ENCODE measurements around the gene ILDR2.

The ILDR2 gene

DNA sequence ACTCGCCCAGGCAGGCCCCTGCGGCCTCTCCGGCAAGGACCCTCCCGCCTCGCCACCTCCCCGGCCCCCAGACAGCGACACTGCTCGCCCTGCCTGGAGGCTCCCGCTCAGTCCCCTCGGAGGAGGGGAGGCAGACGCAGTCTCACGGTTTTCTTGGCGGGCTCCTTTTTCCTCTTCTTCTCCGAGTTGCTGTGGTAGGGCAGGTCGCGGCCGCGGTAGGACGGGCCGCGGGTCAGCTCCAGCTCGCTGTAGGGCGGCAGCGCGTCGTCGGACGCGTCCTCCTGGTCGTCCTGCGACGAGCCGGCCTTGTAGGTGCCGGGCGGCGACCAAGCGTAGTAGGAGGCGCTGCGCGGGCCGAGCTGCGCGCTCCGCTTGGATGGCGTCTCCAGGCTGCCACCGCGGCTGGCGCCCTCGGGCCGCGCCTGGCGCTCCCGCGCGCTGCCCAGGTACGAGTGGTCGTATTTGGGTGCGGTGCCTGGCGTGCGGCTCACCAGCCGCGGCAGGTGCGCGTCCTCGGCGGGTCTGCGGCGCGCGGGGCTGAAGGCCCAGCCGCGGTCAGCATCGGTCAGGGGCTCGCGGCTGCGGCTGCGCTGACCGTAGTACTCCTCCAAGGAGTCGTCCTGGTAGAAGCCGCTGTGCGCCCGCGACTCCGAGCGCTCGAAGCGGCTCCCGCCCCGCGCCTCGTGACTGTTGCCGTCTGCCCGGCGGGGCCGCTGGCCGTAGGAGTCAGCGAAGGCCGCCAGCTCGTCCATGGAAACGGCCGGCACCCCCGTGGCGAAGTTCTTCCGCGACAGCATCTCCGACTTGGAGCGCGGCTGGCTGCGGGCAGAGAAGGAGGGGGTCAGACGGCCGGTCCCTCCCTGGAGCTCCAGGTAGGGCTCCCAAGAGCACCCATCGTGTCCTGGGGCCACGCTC lies 54.5 kb downstream of the ILDR2 start:
- no peak for DNase-seq

DNA sequence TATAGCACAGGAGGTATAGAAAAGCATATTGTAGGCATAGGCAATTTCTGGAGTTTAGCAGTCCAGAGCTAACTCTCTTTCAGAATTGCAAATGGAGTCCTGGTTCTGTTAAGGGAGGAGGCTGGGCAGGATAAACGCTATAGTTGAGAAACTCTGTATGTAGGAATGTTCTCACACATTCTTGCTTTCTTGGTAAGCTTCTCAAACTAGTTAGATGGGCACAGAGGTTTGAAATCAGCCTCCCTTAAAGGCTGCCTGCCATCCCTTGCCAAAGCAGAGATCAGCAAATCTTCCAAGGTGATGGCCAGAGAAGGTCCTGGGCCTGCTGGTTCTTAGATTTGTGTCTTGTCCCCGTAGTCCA lies 56.4 kb downstream of the ILDR2 start:
- no peak for DNase-seq

DNA sequence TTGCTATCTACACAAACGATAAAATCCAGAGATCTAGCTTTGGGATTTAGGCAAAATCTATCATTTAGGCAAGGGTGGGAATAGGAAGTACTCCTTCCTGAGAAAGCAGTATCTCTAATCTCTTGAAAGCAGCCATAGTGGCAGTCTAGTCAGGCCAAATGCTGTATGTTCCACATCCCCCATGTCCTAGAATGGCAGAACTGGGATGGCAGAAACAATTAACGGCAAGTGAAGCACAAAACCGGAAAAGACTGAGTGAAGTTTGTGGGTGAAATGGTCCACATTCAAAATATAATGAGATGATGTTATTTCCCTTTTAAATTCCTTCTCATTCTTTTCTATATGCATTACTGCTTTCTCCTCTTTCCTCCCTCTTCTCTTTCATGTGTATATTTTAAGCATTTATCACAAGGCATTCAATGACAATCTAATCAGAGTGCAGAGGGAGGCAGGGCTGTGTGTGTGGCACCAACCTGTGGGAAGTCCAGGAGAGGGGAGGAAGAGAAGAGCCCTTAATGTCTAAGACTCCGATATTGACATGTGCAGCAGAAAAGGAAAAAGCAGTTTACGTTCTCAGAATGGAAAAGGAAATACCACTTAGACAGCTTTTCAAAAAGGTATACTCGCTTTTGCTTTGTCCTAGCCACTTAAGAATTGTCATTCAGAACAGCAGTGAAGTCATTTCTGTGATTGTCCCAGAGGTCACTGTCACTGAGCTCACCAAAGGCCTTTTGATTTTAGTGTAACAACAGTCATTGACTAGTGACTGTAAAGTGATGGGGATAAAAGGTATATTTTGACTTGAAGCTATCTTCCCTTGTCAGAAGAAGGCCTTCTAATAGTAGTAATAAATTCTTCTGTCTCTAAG lies 57.0 kb downstream of the ILDR2 start:
- DNase-seq: no peak

DNA sequence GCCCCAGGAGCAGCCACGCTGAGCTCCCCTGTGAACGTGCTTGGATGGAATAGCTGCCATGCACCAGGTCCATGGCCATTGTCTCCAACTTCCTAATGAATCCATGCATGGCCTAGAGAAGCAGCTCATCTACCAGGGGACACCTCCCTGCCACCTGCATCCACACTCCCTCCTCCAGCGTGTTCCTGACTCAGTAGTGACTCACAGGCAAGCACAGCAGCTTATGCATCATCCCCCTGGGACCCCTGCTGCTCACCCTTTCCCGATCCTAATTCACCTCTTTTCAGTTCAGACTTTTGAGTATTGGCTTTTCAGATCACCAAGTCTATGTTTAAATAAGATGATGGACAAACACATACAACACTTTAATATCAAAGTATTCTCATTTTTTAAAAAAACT lies 59.4 kb downstream of the ILDR2 start:
- no peak for DNase-seq

DNA sequence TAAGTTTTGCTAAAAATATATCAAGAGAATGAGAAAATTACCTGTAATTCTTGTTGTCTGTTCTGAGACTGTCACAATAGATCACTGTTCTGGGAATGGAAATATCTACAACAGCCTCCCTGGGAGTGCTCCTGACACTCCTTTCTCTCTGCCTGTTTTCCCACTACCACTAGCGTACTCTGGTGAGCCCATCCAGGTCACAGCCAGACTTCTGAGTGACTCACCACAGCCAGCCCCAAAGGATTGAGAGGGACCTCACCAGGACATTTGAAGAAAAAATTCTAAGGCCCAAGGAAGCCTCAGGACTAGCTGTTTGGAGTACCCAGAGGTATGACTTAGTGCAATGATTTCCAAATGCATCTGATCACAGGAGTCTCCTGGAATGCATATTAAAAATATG lies 60.3 kb downstream of the ILDR2 start:
- DNase-seq: no peak

DNA sequence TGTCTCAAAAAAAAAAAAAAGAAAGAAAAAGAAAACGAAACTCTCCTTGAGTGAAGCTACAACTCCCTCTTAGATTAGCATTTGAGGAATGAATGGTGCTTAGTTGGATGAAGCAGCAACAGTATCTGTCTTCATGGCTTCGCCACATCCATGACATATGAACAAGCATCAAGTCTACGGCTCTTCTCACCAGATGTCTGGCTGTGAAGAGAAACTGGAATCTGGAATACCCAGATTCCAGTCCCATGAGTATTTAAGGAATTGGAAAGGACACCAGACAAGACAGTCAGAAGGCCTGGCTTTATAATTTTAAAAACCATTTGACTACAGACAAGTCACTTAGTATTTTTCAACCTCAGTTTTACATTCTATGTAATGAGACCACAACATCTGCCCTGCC lies 61.2 kb downstream of the ILDR2 start:
- DNase-seq: no peak

DNA sequence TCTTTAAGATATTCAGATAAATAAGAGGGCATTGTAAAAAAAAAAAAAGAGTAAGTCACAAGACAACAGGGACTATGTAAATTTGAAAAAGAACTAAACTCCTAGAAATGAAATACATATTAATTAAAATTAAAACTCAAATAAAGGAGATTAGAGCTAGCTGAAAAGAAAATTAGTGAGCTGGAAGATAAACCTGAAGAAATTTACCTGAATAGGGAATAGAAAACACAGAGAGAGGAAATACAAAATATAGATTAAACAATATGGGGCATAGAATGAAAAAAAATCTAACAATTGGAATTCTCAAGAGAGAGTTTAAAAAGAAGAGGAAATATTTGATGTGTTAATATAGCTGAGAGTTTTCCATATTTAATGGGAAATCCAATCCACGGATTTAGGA lies 63.7 kb downstream of the ILDR2 start:
- no peak for DNase-seq

DNA sequence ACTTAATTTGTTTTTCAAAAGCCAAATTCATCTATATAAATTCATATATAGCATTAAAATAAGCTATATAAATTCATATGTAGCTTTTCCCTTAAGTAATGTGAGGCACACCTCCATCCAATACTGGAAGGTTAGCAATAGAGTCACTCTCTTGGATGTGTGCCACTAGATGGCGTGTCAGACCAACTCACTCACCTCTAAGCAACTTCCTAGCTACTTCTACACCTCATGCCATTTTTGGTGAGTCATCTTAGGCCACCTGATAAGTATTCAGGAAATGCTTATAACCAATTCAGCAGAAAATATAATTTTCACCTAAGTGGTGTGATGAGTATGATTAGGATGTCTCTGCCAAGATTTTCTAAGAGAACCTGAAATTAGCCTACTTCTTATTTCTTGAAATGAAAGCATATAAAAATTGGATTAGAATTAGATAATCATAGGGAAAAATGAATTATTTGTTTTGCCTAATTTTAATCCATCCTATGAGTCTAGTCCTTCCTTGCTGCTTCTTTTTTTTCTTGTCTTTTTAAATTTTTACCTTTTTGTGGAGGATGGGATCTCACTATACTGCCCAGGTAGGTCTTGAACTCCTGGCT lies 64.8 kb downstream of the ILDR2 start:
- DNase-seq: peak; percentile 34 to 87 (median 67)

DNA sequence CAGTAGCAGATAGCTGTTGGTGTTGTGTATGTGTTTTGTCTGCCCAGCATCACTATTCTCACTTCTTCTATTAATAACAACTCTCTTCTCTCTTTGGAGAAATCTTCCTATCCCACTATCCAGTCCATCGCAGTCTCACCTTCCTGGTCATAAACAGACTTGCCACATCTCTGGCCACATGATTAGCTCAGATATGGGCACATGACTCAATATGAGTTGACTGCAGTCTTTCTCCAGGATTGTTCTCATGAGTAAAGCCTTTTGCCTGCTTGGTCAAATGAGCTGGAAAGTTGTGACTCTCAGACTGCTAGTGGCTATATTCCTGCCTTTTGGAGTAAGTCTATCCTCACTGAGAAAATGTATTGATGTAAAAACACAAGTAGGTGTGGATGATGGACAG lies 66.4 kb downstream of the ILDR2 start:
- DNase-seq: no peak

DNA sequence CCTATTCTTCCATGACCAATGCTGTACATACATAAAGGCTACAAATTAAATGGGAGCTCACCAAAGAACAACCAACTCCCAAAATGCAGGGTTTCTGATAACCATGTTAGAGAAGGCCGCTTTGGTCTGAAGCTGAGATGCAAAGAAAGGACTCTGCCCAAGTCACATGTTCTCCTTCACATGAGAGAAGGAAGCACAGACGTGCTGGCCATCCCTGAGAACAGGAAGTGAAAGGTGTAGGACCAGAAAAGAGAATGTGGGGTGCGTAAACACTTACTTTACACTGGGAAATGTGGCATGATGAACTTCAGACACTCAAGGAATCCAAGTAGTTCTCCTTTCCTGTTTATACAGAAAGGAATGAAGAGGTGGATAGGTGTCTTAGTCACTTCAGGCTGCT lies 67.6 kb downstream of the ILDR2 start:
- no peak for DNase-seq

DNA sequence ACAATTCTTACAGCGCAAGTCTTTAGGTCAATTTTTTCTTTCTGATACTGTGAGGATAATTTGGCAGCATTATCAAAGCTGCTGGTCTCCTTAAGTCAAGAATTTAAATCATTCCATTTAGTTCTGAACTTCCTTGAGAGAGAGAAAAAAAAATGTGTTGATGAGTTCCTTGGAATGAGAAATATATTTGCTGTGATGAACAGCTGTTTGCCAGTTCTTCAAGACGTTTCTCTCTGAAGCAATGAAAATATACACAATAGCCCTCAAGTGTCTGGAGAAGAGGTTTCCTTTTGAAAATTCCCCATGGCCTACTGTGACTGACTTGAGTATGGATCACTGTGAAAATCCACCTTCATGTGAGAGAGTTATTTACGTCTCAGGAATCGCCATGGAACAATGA lies 68.3 kb downstream of the ILDR2 start:
- DNase-seq: no peak

DNA sequence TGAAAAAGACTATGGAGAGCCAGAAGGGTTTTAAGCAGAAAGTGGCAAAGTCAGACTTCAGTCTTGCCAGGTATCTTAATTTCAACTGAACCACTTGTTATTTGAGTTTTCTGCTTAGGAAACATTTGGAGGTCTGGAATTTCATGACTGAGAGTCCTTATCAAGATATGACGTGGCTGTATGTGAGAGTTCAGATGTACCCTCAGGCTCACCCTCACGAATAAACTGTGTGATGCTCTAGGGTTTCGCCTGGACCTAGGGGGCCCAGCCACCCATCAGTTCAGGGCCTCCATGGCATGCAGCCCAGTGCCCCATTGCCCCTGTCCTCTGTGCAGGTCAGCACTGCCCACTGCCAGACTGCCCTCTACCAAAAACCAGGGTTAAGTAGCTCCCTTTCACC lies 68.7 kb downstream of the ILDR2 start:
- no peak for DNase-seq

DNA sequence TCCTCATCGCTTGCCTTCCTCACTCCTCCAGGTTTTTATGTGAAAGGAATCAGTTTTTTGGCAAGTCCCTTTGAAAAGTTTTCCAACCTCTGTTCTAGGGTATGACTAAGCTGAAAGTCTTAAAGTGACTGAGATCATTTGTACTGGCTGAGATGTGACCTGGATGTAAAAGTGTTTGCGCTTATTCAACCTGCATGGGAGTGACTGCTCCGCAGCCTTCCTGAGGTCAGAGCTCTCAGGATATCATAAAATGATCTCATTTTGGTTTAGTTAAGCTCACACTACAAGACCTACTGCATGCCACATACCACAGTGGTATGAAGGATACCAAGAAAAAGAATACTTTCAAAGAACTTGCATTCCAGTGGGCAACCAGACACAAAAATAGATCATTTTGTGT lies 69.4 kb downstream of the ILDR2 start:
- DNase-seq: peak in 1 of 5 donors; percentile 54

DNA sequence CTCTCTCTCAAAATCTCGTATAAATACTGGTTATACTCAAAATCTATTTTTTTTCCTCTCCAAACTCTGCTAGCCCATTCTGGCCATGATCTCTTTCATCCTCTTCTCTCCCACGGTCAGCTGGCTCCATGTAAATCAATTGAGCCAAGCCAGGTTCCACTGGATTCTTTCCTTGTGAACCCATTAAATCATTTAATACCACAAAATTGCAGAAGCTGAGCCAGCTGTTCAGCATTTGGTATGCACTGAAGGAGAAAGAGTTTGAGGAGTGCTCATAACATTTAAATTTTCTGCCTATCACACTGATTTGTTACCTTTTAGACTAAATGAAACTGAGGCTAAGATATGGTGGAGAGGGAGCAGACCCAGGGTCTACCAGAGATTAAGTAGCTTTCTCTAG lies 70.2 kb downstream of the ILDR2 start:
- no peak for DNase-seq

DNA sequence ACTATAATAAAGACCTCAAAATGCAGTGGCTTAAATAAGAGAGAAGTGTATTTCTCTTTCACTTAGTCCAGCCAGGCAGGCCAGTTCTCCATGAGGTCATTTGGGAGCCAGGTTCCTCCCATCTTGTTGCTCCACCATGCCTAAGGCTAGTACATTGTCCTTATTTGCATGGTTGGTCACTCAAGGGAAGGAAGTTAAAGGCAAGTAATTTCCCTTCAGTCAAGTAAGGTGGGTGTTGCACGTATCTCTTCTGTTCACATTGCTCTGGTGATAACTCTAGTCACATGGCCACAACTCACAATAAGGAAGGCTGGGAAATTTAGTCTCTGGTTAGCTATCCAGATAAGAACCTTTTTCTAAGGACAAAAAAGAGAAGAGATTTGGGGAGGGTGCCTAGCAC lies 72.1 kb downstream of the ILDR2 start:
- no peak for DNase-seq

DNA sequence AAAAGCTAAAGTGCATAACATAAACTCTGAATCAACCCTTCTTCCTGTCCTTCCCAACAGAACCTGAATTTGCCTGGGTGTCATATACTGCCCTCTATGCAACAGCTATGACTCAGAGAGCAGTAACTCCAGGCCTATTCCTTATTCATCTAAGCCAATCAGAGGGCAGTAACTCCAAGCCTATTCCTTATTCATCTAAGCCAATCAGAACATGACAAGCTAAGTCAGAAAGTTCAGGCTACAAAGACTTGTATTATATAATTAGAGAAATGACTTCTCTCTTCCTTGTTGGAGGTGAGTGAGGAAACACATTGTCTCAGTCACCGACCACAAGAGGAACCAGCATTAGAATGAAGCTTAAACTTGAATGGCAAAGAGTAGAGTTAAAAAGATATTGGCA lies 73.1 kb downstream of the ILDR2 start:
- DNase-seq: no peak

DNA sequence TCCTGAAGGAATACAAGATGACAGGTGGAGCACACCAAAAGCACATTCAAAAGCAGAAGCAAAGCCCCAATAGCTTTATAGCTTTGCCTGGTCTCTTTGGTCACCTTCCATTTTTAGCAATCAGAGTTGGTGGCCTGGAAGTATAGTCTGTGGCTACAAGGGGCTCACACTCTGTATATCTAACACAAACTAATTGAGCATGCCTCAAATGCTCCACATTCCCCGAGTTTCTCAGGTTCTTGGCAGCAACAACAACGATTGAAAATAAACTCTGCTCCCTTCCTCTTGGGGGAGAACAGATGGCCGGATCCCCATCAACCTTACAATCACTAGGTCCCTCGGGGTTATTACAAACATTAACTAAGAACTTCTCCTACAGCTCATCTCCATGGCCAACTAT lies 74.4 kb downstream of the ILDR2 start:
- DNase-seq: no peak

DNA sequence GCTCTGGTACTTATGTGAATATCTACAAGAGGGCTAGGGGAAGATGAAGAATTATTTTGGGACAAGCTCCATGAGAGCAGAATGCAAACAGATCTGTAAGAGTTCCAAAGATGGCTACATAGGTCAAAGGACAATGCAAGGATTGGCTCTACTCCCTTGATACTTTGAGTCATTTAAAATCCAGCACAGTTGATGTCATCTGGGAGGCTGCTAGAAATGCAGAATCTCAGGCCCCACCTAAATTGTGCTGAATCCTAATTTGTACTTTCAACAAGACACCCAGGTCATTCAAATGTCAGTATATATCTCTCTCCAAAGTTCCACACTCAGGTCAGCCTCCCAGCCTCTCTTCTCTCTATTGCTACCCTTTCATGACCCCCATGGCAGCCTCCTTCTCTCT lies 75.6 kb downstream of the ILDR2 start:
- DNase-seq: no peak

DNA sequence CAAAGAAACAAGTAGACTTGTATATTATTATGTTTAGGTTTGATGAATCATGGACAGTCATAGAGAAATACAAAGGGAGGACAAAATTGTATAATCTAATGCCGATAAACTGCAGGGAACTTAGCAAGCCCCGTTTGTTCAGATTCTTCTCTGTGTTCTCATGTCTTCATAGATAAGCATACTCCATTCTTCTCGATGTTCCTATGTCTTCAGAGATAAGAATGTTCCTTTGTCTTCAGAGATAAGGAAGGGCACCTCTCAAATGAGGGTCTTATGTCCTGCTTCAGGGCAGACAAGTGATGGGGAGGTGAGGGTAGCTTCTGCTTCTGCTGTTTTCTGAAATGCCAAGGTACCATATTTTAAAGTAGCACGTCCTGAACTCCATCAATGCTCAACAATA lies 79.6 kb downstream of the ILDR2 start:
- no peak for DNase-seq

DNA sequence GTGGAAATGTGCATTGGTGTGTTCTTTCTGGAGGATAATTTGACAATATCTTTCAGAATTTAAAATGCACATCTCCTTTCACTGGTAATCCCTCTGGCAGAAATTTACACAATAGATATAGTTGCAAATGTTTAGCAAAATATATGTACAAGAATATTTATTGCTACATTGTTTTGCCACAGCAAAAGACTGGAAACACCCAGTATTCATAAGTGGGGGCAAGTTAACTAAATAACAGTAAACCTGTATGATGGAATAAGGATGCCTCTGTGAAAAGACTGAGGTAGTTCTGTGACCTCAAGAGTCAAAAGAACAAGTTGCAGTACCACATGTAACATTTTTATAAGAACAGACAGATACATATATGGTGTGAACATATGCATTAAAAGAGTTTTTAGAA lies 85.6 kb downstream of the ILDR2 start:
- no peak for DNase-seq

DNA sequence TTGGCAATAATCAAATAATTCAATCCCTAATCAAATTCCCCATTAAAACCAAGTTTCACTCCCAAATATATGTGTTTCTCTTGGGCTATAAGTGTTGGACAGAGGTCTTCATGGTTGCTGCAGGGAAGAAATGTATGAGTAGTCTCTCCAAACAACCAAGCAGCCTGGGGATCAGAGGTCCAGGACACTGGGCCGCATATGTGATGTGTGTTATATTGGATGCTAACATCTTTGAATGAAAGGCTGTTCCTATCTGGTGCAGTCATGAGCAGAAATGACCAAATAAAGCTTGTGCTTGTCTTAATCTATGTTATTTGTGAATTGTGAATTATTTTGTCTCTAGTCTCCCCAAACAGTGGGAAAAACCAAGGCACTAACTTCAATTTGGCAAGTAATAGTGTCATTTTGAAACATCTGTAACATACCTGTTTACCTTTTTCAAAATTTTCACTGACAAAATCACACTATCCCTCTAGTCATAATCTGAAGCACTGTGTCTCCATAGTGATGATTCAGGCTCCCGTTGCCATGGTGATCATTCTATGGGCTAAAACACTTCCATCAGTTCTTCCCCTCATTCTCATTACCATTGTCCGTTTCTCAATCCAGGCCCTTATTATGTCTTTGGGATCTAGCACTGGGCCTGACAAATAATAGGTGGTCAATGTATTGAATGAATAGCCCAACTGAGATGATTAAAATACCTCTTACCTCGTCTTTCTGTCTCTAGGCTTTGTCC lies 86.8 kb downstream of the ILDR2 start:
- no peak for DNase-seq

DNA sequence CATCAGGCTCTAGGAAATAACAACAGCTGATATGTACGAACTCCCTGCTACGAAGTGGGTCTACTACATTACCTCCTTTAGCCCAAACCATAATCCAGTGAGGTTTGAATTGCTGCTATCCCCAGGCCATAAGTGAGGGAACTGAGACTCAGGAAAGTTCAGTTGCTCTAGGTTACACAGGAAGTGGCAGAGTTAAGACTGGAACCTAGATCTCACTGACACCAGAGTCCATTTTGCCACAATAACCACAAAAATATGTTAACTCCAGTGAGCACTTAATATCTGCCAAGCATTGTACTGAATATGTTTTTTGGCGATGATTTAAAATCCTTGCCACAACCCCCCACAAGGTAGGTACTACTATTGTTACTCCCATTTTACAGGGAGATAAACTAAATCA lies 90.4 kb downstream of the ILDR2 start:
- DNase-seq: no peak
